ENCODE results near the gene KIRREL3.

KIRREL3 gene

DNA sequence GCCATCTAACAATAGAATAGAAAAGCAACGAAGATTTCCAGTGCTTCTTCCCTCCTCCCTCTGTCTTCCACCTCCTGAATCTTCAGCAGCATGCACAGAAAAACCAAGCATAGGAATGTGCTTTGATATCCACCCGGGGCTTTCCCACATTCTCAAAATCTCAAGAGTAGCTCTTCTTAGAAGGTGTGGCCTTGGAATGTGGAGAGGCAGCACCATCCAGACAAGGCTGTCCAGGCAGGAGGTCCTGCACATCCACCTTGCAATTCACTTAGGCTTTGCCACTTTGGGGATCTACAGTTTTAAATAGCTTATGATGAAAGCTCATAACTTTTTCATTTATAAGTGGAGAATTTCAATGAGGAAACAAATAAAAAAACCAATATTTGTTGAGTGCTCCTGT is 72.9 kb downstream of the KIRREL3 start:
- TF ChIP-seq EZH2phosphoT487 (conservative IDR thresholded peaks at IDR 0.05; ENCODE audit: low read length), result no peak
- TF ChIP-seq, protein P1, sequence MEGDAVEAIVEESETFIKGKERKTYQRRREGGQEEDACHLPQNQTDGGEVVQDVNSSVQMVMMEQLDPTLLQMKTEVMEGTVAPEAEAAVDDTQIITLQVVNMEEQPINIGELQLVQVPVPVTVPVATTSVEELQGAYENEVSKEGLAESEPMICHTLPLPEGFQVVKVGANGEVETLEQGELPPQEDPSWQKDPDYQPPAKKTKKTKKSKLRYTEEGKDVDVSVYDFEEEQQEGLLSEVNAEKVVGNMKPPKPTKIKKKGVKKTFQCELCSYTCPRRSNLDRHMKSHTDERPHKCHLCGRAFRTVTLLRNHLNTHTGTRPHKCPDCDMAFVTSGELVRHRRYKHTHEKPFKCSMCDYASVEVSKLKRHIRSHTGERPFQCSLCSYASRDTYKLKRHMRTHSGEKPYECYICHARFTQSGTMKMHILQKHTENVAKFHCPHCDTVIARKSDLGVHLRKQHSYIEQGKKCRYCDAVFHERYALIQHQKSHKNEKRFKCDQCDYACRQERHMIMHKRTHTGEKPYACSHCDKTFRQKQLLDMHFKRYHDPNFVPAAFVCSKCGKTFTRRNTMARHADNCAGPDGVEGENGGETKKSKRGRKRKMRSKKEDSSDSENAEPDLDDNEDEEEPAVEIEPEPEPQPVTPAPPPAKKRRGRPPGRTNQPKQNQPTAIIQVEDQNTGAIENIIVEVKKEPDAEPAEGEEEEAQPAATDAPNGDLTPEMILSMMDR (IDR thresholded peaks at IDR 0.05; ENCODE audit: insufficient read depth, low read length, poor library complexity, severe bottlenecking), result no peak
- Histone ChIP-seq H2AFZ (ENCODE audit: low read depth, low read length, severe bottlenecking) (no peak overlapping the region), H3K79me2 (ENCODE audit: insufficient read depth, low read length) (no peaks in the 10 kb centered on the region)

DNA sequence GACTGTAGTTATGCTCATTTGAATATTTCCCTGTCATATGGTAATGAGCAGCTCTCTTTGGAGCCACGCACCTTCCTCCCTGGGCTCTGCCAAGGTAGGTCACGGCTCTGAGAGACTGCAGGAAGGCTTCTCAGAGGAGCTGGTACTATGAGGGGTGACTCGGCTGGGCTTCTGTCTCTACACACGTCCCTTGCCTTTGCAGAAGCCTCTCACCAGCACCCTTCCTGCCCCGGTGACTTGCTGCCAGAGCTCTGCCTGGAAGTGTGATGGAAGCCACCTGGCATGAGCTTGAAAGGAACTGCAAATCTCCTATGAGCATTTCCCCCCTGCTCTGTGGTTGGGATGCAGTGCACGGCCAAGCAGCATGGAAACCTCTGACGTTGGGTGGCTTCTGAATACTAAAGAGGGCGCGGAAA is 74.2 kb downstream of the KIRREL3 start:
- Histone ChIP-seq H3K4me3 (ENCODE audit: insufficient read depth, low read length, poor library complexity, severe bottlenecking) (no peak overlapping the region), H3K4me2 (ENCODE audit: low read depth, low read length, poor library complexity, severe bottlenecking) (no peak overlapping the region), H3F3A (ENCODE audit: insufficient read depth) (no peaks in the 10 kb centered on the region), H4K20me1 (ENCODE audit: low read depth, low read length) (no peaks in the 10 kb centered on the region), H3K79me2 (ENCODE audit: insufficient read depth, low read length) (no peaks in the 10 kb centered on the region), H3K9me3 (ENCODE audit: insufficient read depth, low read length) (no peaks in the 10 kb centered on the region), H2AFZ (ENCODE audit: low read depth, low read length, severe bottlenecking) (no peak overlapping the region), H3K9me2 (replicated peaks; ENCODE audit: insufficient read depth, low read length) (no peaks in the 10 kb centered on the region), H3K27me3 (ENCODE audit: low read length) (no peaks in the 10 kb centered on the region), H3K9ac (ENCODE audit: low read length) (no peak overlapping the region), H3K27ac (ENCODE audit: low read depth, low read length) (no peak overlapping the region), H3K36me3 (ENCODE audit: low read length) (no peaks in the 10 kb centered on the region)
- TF ChIP-seq, protein P1 (IDR thresholded peaks at IDR 0.05; ENCODE audit: insufficient read depth, low read length, poor library complexity, severe bottlenecking), result no peak
- no peak for TF ChIP-seq EZH2phosphoT487 (conservative IDR thresholded peaks at IDR 0.05; ENCODE audit: low read length)

More for the DNA sequence above, 72.9 kb downstream of the KIRREL3 start:
- no peaks in the 10 kb centered on the region for H3K27me3 ChIP-seq (ENCODE audit: low read length)
- no peak overlapping the region for H3K27ac ChIP-seq (ENCODE audit: low read depth, low read length)
- H4K20me1 ChIP-seq (ENCODE audit: low read depth, low read length), result no peaks in the 10 kb centered on the region
- no peak overlapping the region for H3K4me2 ChIP-seq (ENCODE audit: low read depth, low read length, poor library complexity, severe bottlenecking)
- H3K9ac ChIP-seq (ENCODE audit: low read length), result no peak overlapping the region
- H3K9me2 ChIP-seq (replicated peaks; ENCODE audit: insufficient read depth, low read length), result no peaks in the 10 kb centered on the region
- H3F3A ChIP-seq (ENCODE audit: insufficient read depth), result no peaks in the 10 kb centered on the region
- H3K9me3 ChIP-seq (ENCODE audit: insufficient read depth, low read length), result no peaks in the 10 kb centered on the region
- no peaks in the 10 kb centered on the region for H3K36me3 ChIP-seq (ENCODE audit: low read length)
- H3K4me3 ChIP-seq (ENCODE audit: insufficient read depth, low read length, poor library complexity, severe bottlenecking), result no peak overlapping the region

DNA sequence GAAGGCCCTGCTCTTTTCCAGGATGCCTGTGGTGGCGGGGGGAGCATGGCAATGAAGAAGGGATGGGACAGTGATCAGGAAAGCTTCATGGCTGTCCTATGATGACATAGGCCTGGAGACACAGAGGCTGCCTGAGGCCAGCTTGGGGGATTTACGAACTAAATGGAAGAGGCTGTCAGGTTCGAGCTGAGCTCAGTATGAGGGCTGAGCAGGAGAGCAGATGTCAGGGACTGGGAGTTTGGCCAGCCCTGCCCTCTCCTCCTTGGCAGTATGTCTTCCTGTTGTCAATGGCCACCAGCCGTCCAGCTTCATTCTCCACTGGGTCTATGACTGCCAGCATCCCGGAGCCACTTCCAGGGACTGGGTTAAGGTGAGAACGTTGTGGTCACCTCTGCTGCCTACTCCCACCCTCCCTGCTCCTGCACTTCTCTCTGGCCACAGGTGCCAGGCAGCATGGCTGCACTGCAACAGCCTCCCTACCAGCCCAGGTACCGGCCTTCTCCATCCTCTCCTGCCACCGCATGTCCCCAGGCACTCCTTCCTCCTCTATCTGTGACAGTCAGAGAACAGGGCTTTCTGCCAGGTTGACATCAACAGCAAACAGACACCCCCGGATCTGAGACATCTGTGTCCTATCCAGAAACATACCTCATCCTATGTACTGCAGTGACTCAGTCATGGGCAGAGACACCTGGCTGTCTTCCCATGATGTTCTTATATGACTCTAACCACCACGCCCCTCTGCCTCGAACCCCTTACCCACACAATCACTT is 75.1 kb downstream of the KIRREL3 start:
- H3K27ac ChIP-seq (ENCODE audit: low read depth, low read length), result no peak overlapping the region
- no peaks in the 10 kb centered on the region for H3K27me3 ChIP-seq (ENCODE audit: low read length)
- no peak overlapping the region for H3K9ac ChIP-seq (ENCODE audit: low read length)
- no peaks in the 10 kb centered on the region for H3F3A ChIP-seq (ENCODE audit: insufficient read depth)
- H3K9me3 ChIP-seq (ENCODE audit: insufficient read depth, low read length), result no peaks in the 10 kb centered on the region
- H3K36me3 ChIP-seq (ENCODE audit: low read length), result no peaks in the 10 kb centered on the region
- H4K20me1 ChIP-seq (ENCODE audit: low read depth, low read length), result no peaks in the 10 kb centered on the region
- no peaks in the 10 kb centered on the region for H3K79me2 ChIP-seq (ENCODE audit: insufficient read depth, low read length)
- no peak for TF ChIP-seq EZH2phosphoT487 (conservative IDR thresholded peaks at IDR 0.05; ENCODE audit: low read length)
- TF ChIP-seq, protein P1 (IDR thresholded peaks at IDR 0.05; ENCODE audit: insufficient read depth, low read length, poor library complexity, severe bottlenecking), result no peak
- H2AFZ ChIP-seq (ENCODE audit: low read depth, low read length, severe bottlenecking), result no peak overlapping the region
- H3K4me3 ChIP-seq (ENCODE audit: insufficient read depth, low read length, poor library complexity, severe bottlenecking), result no peak overlapping the region
- H3K4me2 ChIP-seq (ENCODE audit: low read depth, low read length, poor library complexity, severe bottlenecking), result no peak overlapping the region
- H3K9me2 ChIP-seq (replicated peaks; ENCODE audit: insufficient read depth, low read length), result no peaks in the 10 kb centered on the region

All from SU-DHL-6 (cell line).